GM21529 (cell line): ENCODE results near the gene OR13C2.
"Not testable (repeated sequence)": the region's sequence is repeated elsewhere in the genome, so short reads cannot be mapped to it uniquely, and the experiment has no call there.

Experiments used
- ATAC-seq: cut with Tn5 transposase; IDR thresholded peaks from one replicate; pipeline ENCODE4 v1.9.1; 2021; ENCODE audit not compliant: unreplicated experiment

OR13C2 gene

GRCh38 chr9:104605527-104605926 lies at the start of gene OR13C2:
Gene OR13C2, minus strand, starts transcription at chr9:104605627. Its CDS starts 0 bp downstream, at chr9:104605627.
- ATAC-seq = not testable (repeated sequence)

GRCh38 chr9:104635456-104635855 lies 30.0 kb upstream of the OR13C2 start:
- no peak for ATAC-seq

- no peak for ATAC-seq
Measured at GRCh38 chr9:104633976-104634520, 28.6 kb upstream of the OR13C2 start.

GRCh38 chr9:104625964-104626363 lies 20.5 kb upstream of the OR13C2 start:
- not testable (repeated sequence) for ATAC-seq

GRCh38 chr9:104618104-104618503 lies 12.7 kb upstream of the OR13C2 start, which contains the start of gene OR13C9:
Gene OR13C9, minus strand, starts transcription at chr9:104618204. Its CDS starts 0 bp downstream, at chr9:104618204.
- ATAC-seq = no peak

GRCh38 chr9:104617418-104617817 lies 12.0 kb upstream of the OR13C2 start:
- ATAC-seq = no peak

GRCh38 chr9:104611213-104611612 lies 5.8 kb upstream of the OR13C2 start:
- ATAC-seq = no peak

- ATAC-seq = no peak
Measured at GRCh38 chr9:104608336-104608735, 2.9 kb upstream of the OR13C2 start.

GRCh38 chr9:104606152-104606551 lies 725 bp upstream of the OR13C2 start:
- ATAC-seq = no peak

GRCh38 chr9:104604801-104605200 lies 626 bp downstream of the OR13C2 start:
- ATAC-seq = no peak

- not testable (repeated sequence) for ATAC-seq
Measured at GRCh38 chr9:104599313-104599712, 6.1 kb downstream of the OR13C2 start, which contains the start of gene OR13C5. Gene OR13C5, minus strand, starts transcription at chr9:104599413. Its CDS starts 0 bp downstream, at chr9:104599413.

- ATAC-seq = not testable (repeated sequence)
Measured at GRCh38 chr9:104598749-104599148, 6.7 kb downstream of the OR13C2 start.

- ATAC-seq = no peak
Measured at GRCh38 chr9:104589626-104590025, 15.8 kb downstream of the OR13C2 start.

- no peak for ATAC-seq
Measured at GRCh38 chr9:104586496-104587180, 18.8 kb downstream of the OR13C2 start.

- ATAC-seq = no peak
Measured at GRCh38 chr9:104580562-104580961, 24.9 kb downstream of the OR13C2 start.

GRCh38 chr9:104577263-104577662 lies 28.2 kb downstream of the OR13C2 start:
- no peak for ATAC-seq

- no peak for ATAC-seq
Measured at GRCh38 chr9:104575456-104575855, 30.0 kb downstream of the OR13C2 start.

GRCh38 chr9:104572612-104573011 lies 32.8 kb downstream of the OR13C2 start:
- ATAC-seq = no peak

GRCh38 chr9:104568868-104569267 lies 36.6 kb downstream of the OR13C2 start, which contains the start of gene OR13C8:
Gene OR13C8, plus strand, starts transcription at chr9:104569168. Its CDS starts 0 bp downstream, at chr9:104569168.
- no peak for ATAC-seq

- ATAC-seq = no peak
Measured at GRCh38 chr9:104564358-104564757, 41.1 kb downstream of the OR13C2 start.

- no peak for ATAC-seq
Measured at GRCh38 chr9:104556830-104557634, 48.4 kb downstream of the OR13C2 start.

- ATAC-seq = no peak
Measured at GRCh38 chr9:104555521-104555920, 49.9 kb downstream of the OR13C2 start.
